Measurements from ENCODE around the gene ADGRG1.

Gene ADGRG1

DNA sequence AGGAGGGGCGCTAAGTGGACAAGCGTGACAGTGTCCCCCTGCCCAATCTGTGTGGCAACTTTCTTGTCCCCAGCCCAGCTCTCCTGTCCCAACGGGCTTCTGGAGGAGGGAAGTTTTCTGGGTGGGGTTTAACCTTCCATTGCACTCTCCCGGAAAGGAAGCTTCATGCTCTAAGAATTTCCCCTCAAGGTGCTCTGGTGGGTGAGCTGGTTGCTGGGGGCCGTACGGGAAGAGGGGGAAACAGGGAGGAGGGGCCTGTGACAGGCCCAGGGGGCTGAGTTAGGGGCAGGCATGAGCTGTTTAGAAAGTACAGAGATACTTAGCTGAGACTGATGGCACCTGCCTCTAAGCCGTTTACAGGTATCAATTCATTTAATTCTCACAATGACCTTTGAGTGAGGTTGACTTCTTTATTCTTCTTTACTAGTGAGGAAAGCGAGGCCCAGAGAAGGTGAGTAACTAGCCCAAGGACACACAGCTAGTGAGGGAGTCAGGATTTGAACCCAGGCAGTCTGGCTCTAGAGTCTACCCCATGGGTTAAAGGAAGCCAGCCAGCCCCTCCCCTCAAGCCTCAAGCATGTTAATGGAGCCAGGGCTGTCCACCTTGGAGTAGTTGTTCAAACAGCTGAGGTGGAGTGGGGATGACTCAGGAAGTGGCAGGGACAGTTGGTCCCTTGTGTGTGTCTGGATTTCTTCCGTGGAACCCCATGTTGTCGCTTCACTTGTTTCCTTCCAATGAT is 18.9 kb downstream of the ADGRG1 start:
- no peak overlapping the region for H2AFZ ChIP-seq (ENCODE audit: low read depth, low read length)
- H3K4me3 ChIP-seq (ENCODE audit: low read length): no peak overlapping the region
- H3K4me1 ChIP-seq (ENCODE audit: insufficient read depth, low read length): peaks cover 3% of the 10 kb centered on the region
- no peaks in the 10 kb centered on the region for H3K9me3 ChIP-seq (ENCODE audit: low read length)
- no peaks in the 10 kb centered on the region for H3K27me3 ChIP-seq (ENCODE audit: insufficient read depth, low read length)
- peaks cover 29% of the 10 kb centered on the region for H3K36me3 ChIP-seq (ENCODE audit: insufficient read depth, low read length)

DNA sequence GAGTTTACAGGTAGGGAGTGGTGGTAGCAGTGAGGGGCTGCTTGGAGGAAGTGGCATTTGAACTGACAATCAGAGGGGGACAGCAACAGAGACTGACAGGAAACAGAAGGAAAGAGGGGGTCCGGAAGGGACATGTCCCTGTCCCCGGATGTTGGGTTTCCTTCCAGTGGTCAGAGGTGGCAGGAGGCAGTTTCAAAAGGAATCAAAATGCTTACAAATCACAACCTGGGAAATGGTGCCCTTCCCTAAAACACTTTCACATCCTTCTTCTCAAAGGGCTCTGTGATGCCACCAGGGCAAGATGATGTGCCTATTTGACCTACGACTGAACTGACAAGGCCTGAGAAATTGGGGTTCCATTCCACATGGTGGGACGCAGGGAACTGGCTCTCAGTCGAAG is 19.7 kb downstream of the ADGRG1 start:
- Histone ChIP-seq H3K4me3 (ENCODE audit: low read length) (no peak overlapping the region), H2AFZ (ENCODE audit: low read depth, low read length) (no peak overlapping the region), H3K27me3 (ENCODE audit: insufficient read depth, low read length) (no peaks in the 10 kb centered on the region), H3K4me1 (ENCODE audit: insufficient read depth, low read length) (peaks cover 3% of the 10 kb centered on the region), H3K36me3 (ENCODE audit: insufficient read depth, low read length) (peaks cover 29% of the 10 kb centered on the region), H3K9me3 (ENCODE audit: low read length) (no peaks in the 10 kb centered on the region)

DNA sequence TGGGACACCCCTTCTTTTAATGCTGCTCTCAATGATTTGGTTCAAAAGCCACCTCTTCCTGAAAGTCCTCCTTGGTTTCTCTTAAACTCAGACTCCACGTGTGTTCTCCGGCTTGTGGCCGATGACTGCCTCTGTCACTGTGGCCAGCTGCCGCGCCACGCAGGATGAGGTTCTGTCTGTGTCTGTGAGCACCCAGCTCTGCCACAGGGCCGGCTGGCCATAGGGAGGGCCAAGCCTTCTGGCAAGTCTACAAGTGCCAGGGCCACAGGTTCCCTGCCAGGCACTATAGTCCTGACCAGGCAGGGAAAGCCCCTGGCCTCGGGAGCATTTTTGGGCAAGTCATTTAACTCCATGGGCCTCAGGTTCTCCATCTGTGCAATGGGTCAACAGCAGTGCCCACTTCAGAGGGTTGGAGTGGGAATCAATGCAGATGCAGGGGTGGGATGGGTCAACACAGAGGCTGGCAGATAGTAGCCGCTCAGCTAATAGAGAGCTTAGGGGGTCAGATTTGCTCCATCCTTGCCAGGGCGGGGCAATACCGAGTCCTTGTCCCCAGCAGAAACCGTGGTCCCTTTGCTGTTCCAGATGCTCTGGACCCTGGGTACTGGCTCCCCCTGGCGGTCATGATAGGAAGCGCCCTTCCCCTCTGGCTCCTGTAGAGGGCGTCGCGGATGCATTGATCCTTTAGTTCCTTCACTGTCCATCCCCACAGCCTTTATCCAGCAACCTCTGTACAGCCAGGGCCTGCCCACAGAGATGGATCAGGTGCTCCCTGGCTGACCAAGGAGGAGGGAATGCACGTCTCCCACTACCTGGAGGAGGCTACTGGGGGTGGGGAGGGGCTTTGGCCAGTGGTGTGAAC is 20.4 kb downstream of the ADGRG1 start:
- Histone ChIP-seq H3K36me3 (ENCODE audit: insufficient read depth, low read length) (peaks cover 29% of the 10 kb centered on the region), H3K9me3 (ENCODE audit: low read length) (no peaks in the 10 kb centered on the region), H3K4me3 (ENCODE audit: low read length) (no peak overlapping the region), H3K4me1 (ENCODE audit: insufficient read depth, low read length) (peaks cover 3% of the 10 kb centered on the region), H3K27me3 (ENCODE audit: insufficient read depth, low read length) (no peaks in the 10 kb centered on the region), H2AFZ (ENCODE audit: low read depth, low read length) (no peak overlapping the region)

DNA sequence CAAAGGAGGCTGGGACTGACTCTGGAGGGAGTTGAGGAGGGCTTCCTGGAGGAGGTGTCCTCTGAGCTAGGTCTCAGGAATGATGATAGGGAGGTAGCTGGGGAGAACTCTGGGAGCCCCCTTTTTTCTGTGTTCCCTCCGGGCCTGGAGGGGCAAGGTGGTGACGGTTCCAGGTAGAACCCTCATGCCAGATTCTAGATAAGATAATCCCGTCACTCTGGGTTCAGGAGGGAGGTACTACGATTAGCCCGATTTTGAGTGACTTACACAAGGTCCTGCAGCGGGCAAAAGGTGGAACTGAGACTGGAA is 21.0 kb downstream of the ADGRG1 start:
- H3K4me1 ChIP-seq (ENCODE audit: insufficient read depth, low read length): peaks cover 3% of the 10 kb centered on the region
- H3K4me3 ChIP-seq (ENCODE audit: low read length): no peak overlapping the region
- H3K9me3 ChIP-seq (ENCODE audit: low read length): no peaks in the 10 kb centered on the region
- peaks cover 25% of the 10 kb centered on the region for H3K36me3 ChIP-seq (ENCODE audit: insufficient read depth, low read length)
- no peak overlapping the region for H2AFZ ChIP-seq (ENCODE audit: low read depth, low read length)
- H3K27me3 ChIP-seq (ENCODE audit: insufficient read depth, low read length): no peaks in the 10 kb centered on the region

DNA sequence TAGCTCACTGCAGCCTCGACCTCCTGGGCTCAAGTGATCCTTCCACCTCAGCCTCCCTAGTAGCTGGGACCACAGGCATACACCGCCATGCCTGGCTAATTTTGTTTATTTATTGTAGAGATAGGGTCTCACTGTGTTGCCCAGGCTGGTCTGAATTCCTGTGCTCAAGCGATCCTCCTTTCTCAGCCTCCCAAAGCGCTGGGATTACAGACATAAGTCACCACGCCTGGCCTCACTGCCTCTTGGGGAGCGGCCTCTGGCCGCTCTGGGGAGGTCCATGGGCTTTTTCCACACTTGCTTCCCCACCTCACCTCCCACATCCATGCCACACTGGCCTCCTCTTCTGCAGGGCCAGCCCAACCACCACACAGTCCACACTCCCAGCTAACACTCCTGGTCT is 21.4 kb downstream of the ADGRG1 start:
- Histone ChIP-seq H3K4me1 (ENCODE audit: insufficient read depth, low read length) (peaks cover 3% of the 10 kb centered on the region), H3K27me3 (ENCODE audit: insufficient read depth, low read length) (no peaks in the 10 kb centered on the region), H3K4me3 (ENCODE audit: low read length) (no peak overlapping the region), H2AFZ (ENCODE audit: low read depth, low read length) (no peak overlapping the region), H3K36me3 (ENCODE audit: insufficient read depth, low read length) (peaks cover 21% of the 10 kb centered on the region), H3K9me3 (ENCODE audit: low read length) (no peaks in the 10 kb centered on the region)

DNA sequence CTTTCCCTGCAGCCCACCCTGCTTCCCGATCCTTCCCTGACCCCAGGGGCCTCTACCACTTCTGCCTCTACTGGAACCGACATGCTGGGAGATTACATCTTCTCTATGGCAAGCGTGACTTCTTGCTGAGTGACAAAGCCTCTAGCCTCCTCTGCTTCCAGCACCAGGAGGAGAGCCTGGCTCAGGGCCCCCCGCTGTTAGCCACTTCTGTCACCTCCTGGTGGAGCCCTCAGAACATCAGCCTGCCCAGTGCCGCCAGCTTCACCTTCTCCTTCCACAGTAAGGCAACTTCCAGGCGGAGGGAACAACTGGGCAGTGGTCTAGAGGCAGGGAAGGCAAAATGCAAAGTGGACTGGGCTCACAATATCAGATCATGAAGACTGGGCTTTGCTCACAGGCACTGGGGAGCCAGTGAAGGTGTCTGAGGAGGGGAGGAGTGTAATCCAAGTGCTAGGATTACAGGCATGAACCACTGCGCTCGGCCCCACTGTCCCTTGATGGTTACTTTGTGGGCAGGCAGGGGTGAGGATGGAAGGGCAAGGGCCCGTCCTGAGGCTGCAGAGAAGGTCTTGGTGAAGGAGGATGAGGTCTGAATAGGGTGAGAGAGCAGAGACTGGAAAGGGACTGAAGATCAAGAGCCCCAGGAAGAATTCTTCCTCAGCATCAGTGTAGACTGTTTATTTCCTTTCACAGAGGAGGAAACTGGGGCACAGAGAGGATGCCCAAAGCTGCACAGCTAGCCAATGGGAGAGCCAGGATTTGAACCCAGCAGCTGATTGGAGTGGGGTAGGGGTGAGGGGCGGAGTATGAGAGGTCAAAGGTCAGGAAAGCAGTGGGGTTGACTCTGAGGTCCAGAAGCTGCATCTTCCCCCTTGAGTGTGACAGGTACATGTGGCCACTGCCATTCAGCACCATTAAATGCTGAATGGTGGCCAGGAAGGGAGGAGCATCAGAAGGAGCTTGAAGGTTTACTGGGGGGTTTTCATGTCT is 23.2 kb downstream of the ADGRG1 start:
- H3K27me3 ChIP-seq (ENCODE audit: insufficient read depth, low read length): no peaks in the 10 kb centered on the region
- H3K4me3 ChIP-seq (ENCODE audit: low read length): no peak overlapping the region
- H3K9me3 ChIP-seq (ENCODE audit: low read length): no peaks in the 10 kb centered on the region
- peaks cover 37% of the 10 kb centered on the region for H3K36me3 ChIP-seq (ENCODE audit: insufficient read depth, low read length)
- H3K4me1 ChIP-seq (ENCODE audit: insufficient read depth, low read length): no peaks in the 10 kb centered on the region
- no peak overlapping the region for H2AFZ ChIP-seq (ENCODE audit: low read depth, low read length)

DNA sequence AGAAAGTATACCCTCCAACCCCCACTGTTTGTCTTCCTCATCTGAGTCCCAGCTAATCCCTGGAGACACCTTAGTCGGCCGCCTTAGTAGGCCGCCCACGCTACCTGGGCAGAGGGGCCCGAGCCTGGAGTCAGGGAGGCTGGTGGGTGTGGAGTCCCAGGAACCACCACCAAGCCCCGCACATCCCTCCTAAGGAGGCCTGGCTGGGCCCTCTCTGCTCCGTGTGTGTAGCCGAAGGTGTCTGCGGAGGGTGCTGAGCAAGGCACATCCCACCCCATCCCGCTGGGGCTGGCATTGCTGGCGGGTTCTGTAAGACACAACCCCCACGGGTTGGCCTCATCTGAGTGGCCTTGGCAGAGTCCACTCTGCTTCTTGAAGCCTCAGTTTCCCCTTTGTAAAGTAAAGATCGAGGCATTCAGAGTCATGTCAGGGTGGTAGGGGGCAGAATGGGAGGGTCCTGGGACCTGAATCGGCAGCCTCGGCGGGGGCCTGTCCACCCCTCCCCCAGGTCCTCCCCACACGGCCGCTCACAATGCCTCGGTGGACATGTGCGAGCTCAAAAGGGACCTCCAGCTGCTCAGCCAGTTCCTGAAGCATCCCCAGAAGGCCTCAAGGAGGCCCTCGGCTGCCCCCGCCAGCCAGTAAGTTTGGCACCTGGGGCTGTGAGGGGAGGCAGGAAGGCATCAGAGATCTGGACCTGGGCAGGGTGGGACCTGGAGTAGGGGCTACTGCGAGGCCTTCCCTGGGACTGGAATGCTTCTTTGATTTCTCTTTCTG is 24.5 kb downstream of the ADGRG1 start:
- Histone ChIP-seq H3K27me3 (ENCODE audit: insufficient read depth, low read length) (no peaks in the 10 kb centered on the region), H3K4me1 (ENCODE audit: insufficient read depth, low read length) (no peaks in the 10 kb centered on the region), H3K9me3 (ENCODE audit: low read length) (no peaks in the 10 kb centered on the region), H3K36me3 (ENCODE audit: insufficient read depth, low read length) (peaks cover 35% of the 10 kb centered on the region), H2AFZ (ENCODE audit: low read depth, low read length) (no peak overlapping the region), H3K4me3 (ENCODE audit: low read length) (no peak overlapping the region)

DNA sequence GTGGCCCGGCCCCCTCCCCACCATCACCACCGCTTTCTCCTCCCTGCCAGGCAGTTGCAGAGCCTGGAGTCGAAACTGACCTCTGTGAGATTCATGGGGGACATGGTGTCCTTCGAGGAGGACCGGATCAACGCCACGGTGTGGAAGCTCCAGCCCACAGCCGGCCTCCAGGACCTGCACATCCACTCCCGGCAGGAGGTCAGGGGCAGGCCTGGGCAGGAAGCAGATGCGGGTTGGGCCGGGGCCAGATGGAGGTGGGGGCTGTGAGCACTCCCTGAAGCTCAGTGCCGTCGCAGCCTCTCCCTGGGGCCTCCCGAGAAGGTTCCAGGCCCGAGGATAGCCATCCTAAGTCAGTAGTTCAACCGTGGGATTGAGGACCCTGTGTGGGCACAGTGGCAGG is 25.5 kb downstream of the ADGRG1 start:
- H3K9me3 ChIP-seq (ENCODE audit: low read length): no peaks in the 10 kb centered on the region
- H3K4me1 ChIP-seq (ENCODE audit: insufficient read depth, low read length): no peaks in the 10 kb centered on the region
- no peak overlapping the region for H2AFZ ChIP-seq (ENCODE audit: low read depth, low read length)
- H3K27me3 ChIP-seq (ENCODE audit: insufficient read depth, low read length): no peaks in the 10 kb centered on the region
- no peak overlapping the region for H3K4me3 ChIP-seq (ENCODE audit: low read length)
- peaks cover 45% of the 10 kb centered on the region for H3K36me3 ChIP-seq (ENCODE audit: insufficient read depth, low read length)

DNA sequence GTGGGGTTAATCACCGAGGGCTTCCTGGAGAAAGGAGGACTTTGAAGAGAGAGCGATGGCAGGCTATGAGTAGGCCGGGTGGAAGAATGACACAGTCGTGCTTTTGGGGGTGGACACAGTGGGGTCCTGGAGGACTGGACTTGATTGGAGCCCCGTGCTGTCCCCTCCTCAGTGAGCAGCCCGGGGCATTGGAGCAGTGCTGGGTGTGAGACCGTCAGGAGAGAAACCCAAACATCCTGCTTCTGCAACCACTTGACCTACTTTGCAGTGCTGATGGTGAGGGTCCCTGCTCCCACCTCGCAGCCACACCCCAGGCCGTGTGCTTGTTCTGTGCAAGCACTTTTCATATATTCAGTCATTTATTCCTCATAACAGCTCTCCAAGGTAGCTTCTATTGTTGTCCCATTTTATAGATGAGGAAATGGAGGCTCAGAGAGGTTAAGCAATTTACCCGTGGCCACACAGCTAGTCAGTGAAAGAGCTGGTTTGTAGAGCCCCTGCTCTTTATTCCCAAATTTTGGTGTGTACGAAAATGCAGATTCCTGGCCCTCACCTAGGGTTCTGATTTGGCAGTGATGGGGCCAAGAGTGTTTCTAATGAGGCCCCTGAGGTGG is 28.0 kb downstream of the ADGRG1 start:
- Histone ChIP-seq H3K36me3 (ENCODE audit: insufficient read depth, low read length) (peaks cover 47% of the 10 kb centered on the region), H3K9me3 (ENCODE audit: low read length) (no peaks in the 10 kb centered on the region), H3K4me3 (ENCODE audit: low read length) (no peak overlapping the region), H2AFZ (ENCODE audit: low read depth, low read length) (no peak overlapping the region), H3K27me3 (ENCODE audit: insufficient read depth, low read length) (no peaks in the 10 kb centered on the region), H3K4me1 (ENCODE audit: insufficient read depth, low read length) (no peaks in the 10 kb centered on the region)

DNA sequence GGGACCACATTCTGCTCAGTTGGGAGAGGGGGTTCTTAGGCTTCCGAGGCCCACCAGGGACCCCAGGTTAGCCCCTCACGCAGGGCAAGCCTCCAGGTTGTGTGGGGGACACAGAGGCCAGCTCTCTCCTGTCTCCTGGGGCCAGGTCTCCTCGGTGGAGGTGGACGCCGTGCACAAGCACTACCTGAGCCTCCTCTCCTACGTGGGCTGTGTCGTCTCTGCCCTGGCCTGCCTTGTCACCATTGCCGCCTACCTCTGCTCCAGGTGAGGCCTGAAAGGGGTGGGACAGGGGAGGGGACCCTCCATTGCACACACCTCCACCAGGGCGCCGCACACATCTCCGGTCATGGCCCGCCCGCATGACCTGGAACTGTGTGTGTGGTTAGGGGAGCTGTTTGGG is 28.8 kb downstream of the ADGRG1 start:
- H3K36me3 ChIP-seq (ENCODE audit: insufficient read depth, low read length): peaks cover 48% of the 10 kb centered on the region
- H3K4me3 ChIP-seq (ENCODE audit: low read length): no peak overlapping the region
- no peaks in the 10 kb centered on the region for H3K4me1 ChIP-seq (ENCODE audit: insufficient read depth, low read length)

DNA sequence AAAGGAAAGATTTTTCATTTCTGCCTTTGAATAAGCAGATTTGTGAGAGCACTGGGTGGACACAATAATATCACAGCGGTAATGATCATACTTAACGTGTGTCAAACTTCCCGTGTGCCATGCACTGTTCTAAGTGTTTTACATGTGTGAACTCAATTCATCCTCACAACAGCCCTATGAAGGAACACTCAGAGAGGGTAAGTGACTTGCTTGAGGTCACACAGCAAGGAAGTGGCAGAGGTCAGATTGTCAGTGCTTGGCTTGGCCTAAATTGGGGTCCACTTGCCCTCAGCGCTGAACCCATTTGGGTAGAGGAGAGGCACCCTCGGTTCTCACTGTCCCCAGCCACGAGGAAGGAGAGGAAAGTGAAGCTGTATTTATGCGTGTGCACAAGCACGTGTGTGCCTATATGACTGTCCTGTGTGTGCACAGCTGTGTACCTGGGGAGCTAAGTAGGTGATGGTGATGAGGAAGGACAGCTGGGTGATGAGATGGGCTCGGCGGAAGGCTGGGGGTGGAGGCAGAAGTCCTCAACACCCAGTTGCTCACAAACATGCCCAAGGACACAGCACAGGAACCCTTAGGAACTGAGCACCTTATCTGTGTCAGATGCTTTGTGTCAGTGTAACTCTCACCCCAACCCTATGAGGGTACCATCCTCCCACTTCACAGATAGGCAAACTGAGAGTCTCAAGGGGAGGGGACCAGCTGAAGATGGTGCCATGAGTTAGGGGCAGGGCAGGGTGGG is 29.9 kb downstream of the ADGRG1 start:
- Histone ChIP-seq H3K4me3 (ENCODE audit: low read length) (no peak overlapping the region), H3K9me3 (ENCODE audit: low read length) (no peaks in the 10 kb centered on the region), H3K4me1 (ENCODE audit: insufficient read depth, low read length) (no peaks in the 10 kb centered on the region), H3K27me3 (ENCODE audit: insufficient read depth, low read length) (no peaks in the 10 kb centered on the region), H3K36me3 (ENCODE audit: insufficient read depth, low read length) (peaks cover 58% of the 10 kb centered on the region), H2AFZ (ENCODE audit: low read depth, low read length) (no peak overlapping the region)

More for the DNA sequence above, 28.8 kb downstream of the ADGRG1 start:
- Histone ChIP-seq H2AFZ (ENCODE audit: low read depth, low read length) (no peak overlapping the region), H3K27me3 (ENCODE audit: insufficient read depth, low read length) (no peaks in the 10 kb centered on the region), H3K9me3 (ENCODE audit: low read length) (no peaks in the 10 kb centered on the region)

Measured in neuron (in vitro differentiated cells).